ENCODE results near the gene DCTD.

Gene DCTD

GRCh38 chr4:182921608-182922007, 4.4 kb upstream of the DCTD start:
- no peak overlapping the region for H3K4me3 ChIP-seq (replicated peaks; ENCODE audit: low read depth, low read length)
- H3K36me3 ChIP-seq (ENCODE audit: control insufficient read depth, insufficient read depth, low read length) = no peaks in the 10 kb centered on the region
- no peaks in the 10 kb centered on the region for H3K27me3 ChIP-seq (replicated peaks; ENCODE audit: control insufficient read depth, insufficient read depth, low read length)
- DNase-seq (ENCODE audit: extremely low read depth, insufficient read length) = no peak
- no peak for TF ChIP-seq CTCF (IDR thresholded peaks at IDR 0.05; ENCODE audit: insufficient read depth, low read length, poor library complexity, severe bottlenecking)

- TF ChIP-seq CTCF (IDR thresholded peaks at IDR 0.05; ENCODE audit: insufficient read depth, low read length, poor library complexity, severe bottlenecking) = no peak
- DNase-seq (ENCODE audit: extremely low read depth, insufficient read length) = no peak
- Histone ChIP-seq H3K4me3 (replicated peaks; ENCODE audit: low read depth, low read length) (no peak overlapping the region), H3K27me3 (replicated peaks; ENCODE audit: control insufficient read depth, insufficient read depth, low read length) (no peaks in the 10 kb centered on the region), H3K36me3 (ENCODE audit: control insufficient read depth, insufficient read depth, low read length) (no peaks in the 10 kb centered on the region)
These were observed 3.5 kb upstream of the DCTD start for GRCh38 chr4:182920676-182921075.

- Histone ChIP-seq H3K36me3 (ENCODE audit: control insufficient read depth, insufficient read depth, low read length) (peaks cover 7% of the 10 kb centered on the region), H3K4me3 (replicated peaks; ENCODE audit: low read depth, low read length) (no peak overlapping the region)
- DNase-seq (ENCODE audit: extremely low read depth, insufficient read length) = peak; percentile 61
These were observed 1.7 kb upstream of the DCTD start for GRCh38 chr4:182918791-182919302.

GRCh38 chr4:182918044-182918607, 940 bp upstream of the DCTD start:
- H3K27me3 ChIP-seq (replicated peaks; ENCODE audit: control insufficient read depth, insufficient read depth, low read length) = no peaks in the 10 kb centered on the region
- TF ChIP-seq CTCF (IDR thresholded peaks at IDR 0.05; ENCODE audit: insufficient read depth, low read length, poor library complexity, severe bottlenecking) = no peak
- no peak for DNase-seq (ENCODE audit: extremely low read depth, insufficient read length)
- H3K4me3 ChIP-seq (replicated peaks; ENCODE audit: low read depth, low read length) = peak overlapping the region; percentile 80
- peaks cover 11% of the 10 kb centered on the region for H3K36me3 ChIP-seq (ENCODE audit: control insufficient read depth, insufficient read depth, low read length)

More at GRCh38 chr4:182918791-182919302, 1.7 kb upstream of the DCTD start:
- TF ChIP-seq CTCF (IDR thresholded peaks at IDR 0.05; ENCODE audit: insufficient read depth, low read length, poor library complexity, severe bottlenecking) = no peak
- H3K27me3 ChIP-seq (replicated peaks; ENCODE audit: control insufficient read depth, insufficient read depth, low read length) = no peaks in the 10 kb centered on the region

GRCh38 chr4:182916483-182917181, 554 bp downstream of the DCTD start:
- Histone ChIP-seq H3K4me3 (replicated peaks; ENCODE audit: low read depth, low read length) (peak overlapping the region; percentile 68), H3K36me3 (ENCODE audit: control insufficient read depth, insufficient read depth, low read length) (peaks cover 15% of the 10 kb centered on the region), H3K27me3 (replicated peaks; ENCODE audit: control insufficient read depth, insufficient read depth, low read length) (no peaks in the 10 kb centered on the region)
- peak; percentile 70 for DNase-seq (ENCODE audit: extremely low read depth, insufficient read length)
- TF ChIP-seq CTCF (IDR thresholded peaks at IDR 0.05; ENCODE audit: insufficient read depth, low read length, poor library complexity, severe bottlenecking) = no peak

All from GM06990 (cell line).